HepG2 (cell line): ENCODE measurements around the gene UNC119B. TPM values are rescaled to one million over a fixed set of nuclear protein-coding genes. Genes with fewer than 3 reads are reported as not detected.

Experiments used
- ATAC-seq: fragments of 200-7000 bp; cut with Tn5 transposase; 3 replicates; pipeline ENCODE4 v1.9.1; 2020; ENCODE audit warnings: mild to moderate bottlenecking, moderate library complexity
- BruUV-seq: library from RNA; stranded (reverse); fragments of 400-500 nt; replicated peaks from 2 replicates; lab custom pipeline; 2021; lab: Mats Ljungman, UMichigan
- CTCF ChIA-PET: fragments of 300-600 bp; formaldehyde crosslinking; extraction: SDS; loops from one replicate; lab custom pipeline; 2021; ENCODE audit warnings: low total read pairs, inconsistent platforms, low intra/inter-chr PET ratio; lab: Yijun Ruan, JAX
- POLR2A ChIA-PET: fragments of 350-600 bp; sonication (Branson Sonifier 250); formaldehyde crosslinking; loops from one replicate; lab custom pipeline; 2020; ENCODE audit warnings: antibody characterized with exemption, inconsistent platforms; lab: Yijun Ruan, JAX
- DNase-seq: peaks from one replicate; pipeline ENCODE4 v3.0.0-alpha.2; 2015; ENCODE audit warnings: low spot score
- FAIRE-seq: peaks from 3 replicates; lab custom pipeline; 2011; peaks lifted over from hg19 to GRCh38; lab: Jason Lieb, UNC
- H2AFZ ChIP-seq: one replicate; pipeline ENCODE4 v1.6.1; 2011; ENCODE audit warnings: low read length, inconsistent platforms
- H3K27ac ChIP-seq: fragments of 300-600 bp; 3 replicates; pipeline ENCODE4 v1.8.0; 2011; ENCODE audit warnings: mixed run types, mild to moderate bottlenecking, mixed read lengths, low read length, inconsistent platforms; ENCODE audit not compliant: insufficient read depth; ENCODE audit errors: extremely low read length
- H3K27me3 ChIP-seq, 2 experiments: fragments of 200-600 bp in 1 of 2; 2 replicates in 1 of 2; 3 replicates in 1 of 2; pipeline versions ENCODE4 v1.6.0 to v1.8.0; 2011; ENCODE audit warnings: low read length in 2 of 2, mild to moderate bottlenecking in 2 of 2, moderate library complexity in 2 of 2, inconsistent platforms in 1 of 2; ENCODE audit not compliant: insufficient read depth in 2 of 2, control insufficient read depth in 1 of 2
- H3K36me3 ChIP-seq, 2 experiments: fragments of 200-600 bp in 1 of 2; replicated peaks in 1 of 2; 2 replicates in 1 of 2; 3 replicates in 1 of 2; pipeline versions ENCODE4 v1.5.1 to v1.8.0; 2011; ENCODE audit warnings: low read length in 2 of 2, inconsistent platforms in 1 of 2; ENCODE audit not compliant: insufficient read depth in 2 of 2, control insufficient read depth in 1 of 2
- H3K4me1 ChIP-seq: 2 replicates; pipeline ENCODE4 v1.5.1; 2012; ENCODE audit warnings: low read length, inconsistent platforms; ENCODE audit not compliant: insufficient read depth
- H3K4me2 ChIP-seq: 2 replicates; pipeline ENCODE4 v1.6.0; 2011; ENCODE audit warnings: low read depth, low read length, inconsistent platforms
- H3K4me3 ChIP-seq, 3 experiments: fragments of 200-600 bp in 1 of 3; sonication (generic), shearing (Covaris generic) in 1 of 3; replicated peaks in 1 of 3; 2 replicates each; pipeline ENCODE4 v1.5.1; 2011 to 2016; ENCODE audit warnings: low read length in 3 of 3, inconsistent platforms in 2 of 3, low read depth in 2 of 3, mild to moderate bottlenecking in 2 of 3, control low read depth in 1 of 3, mixed read lengths in 1 of 3; ENCODE audit not compliant: insufficient read depth in 1 of 3
- H3K79me2 ChIP-seq: one replicate; pipeline ENCODE4 v1.6.1; 2011; ENCODE audit warnings: low read length, inconsistent platforms; ENCODE audit not compliant: insufficient read depth
- H3K9ac ChIP-seq: 2 replicates; pipeline ENCODE4 v1.6.0; 2011; ENCODE audit warnings: mild to moderate bottlenecking, low read depth, low read length, inconsistent platforms; ENCODE audit not compliant: insufficient read depth
- H3K9me3 ChIP-seq: 2 replicates; pipeline ENCODE4 v1.5.1; 2012; ENCODE audit warnings: mild to moderate bottlenecking, low read length
- H4K20me1 ChIP-seq: 2 replicates; pipeline ENCODE4 v1.6.0; 2011; ENCODE audit warnings: inconsistent platforms, mild to moderate bottlenecking, low read length, moderate library complexity; ENCODE audit not compliant: insufficient read depth
- ARHGAP35 ChIP-seq: sonication (generic); formaldehyde crosslinking; IDR thresholded peaks from 2 replicates; pipeline ENCODE4 v1.9.0; 2022; ENCODE audit warnings: mild to moderate bottlenecking, inconsistent platforms, moderate library complexity, missing genetic modification reagents, borderline replicate concordance
- CCDC6 ChIP-seq: sonication (generic); formaldehyde crosslinking; IDR thresholded peaks from 2 replicates; pipeline ENCODE4 v1.8.1; 2022; ENCODE audit warnings: mild to moderate bottlenecking, missing genetic modification reagents, moderate library complexity
- FOSL2 ChIP-seq: sonication (generic); formaldehyde crosslinking; IDR thresholded peaks from 2 replicates; pipeline ENCODE4 v1.4.0; 2020; ENCODE audit warnings: missing genetic modification reagents
- JARID2 ChIP-seq: sonication (generic); formaldehyde crosslinking; IDR thresholded peaks from 2 replicates; pipeline ENCODE4 v1.8.1; 2023; ENCODE audit warnings: missing genetic modification reagents, inconsistent platforms; ENCODE audit not compliant: insufficient replicate concordance
- KLF15 ChIP-seq: sonication (generic); formaldehyde crosslinking; IDR thresholded peaks from 2 replicates; pipeline ENCODE4 v1.8.1; 2023; ENCODE audit warnings: borderline replicate concordance, mild to moderate bottlenecking, inconsistent platforms, missing genetic modification reagents, mixed read lengths
- NFAT5 ChIP-seq: sonication (generic); formaldehyde crosslinking; IDR thresholded peaks from 2 replicates; pipeline ENCODE4 v1.4.0; 2020; ENCODE audit warnings: missing genetic modification reagents
- NR3C1 ChIP-seq: sonication (generic); formaldehyde crosslinking; IDR thresholded peaks from 2 replicates; pipeline ENCODE4 v1.4.0; 2020; ENCODE audit warnings: missing genetic modification reagents
- RORA ChIP-seq: sonication (generic); formaldehyde crosslinking; IDR thresholded peaks from 2 replicates; pipeline ENCODE4 v1.5.0; 2020; ENCODE audit warnings: mild to moderate bottlenecking, missing genetic modification reagents, moderate library complexity
- SIN3A ChIP-seq: IDR thresholded peaks from 2 replicates; pipeline ENCODE4 v1.6.1; 2011; ENCODE audit warnings: low read depth, mild to moderate bottlenecking, control low read depth, low read length, borderline replicate concordance
- WIZ ChIP-seq: sonication (generic); formaldehyde crosslinking; IDR thresholded peaks from 2 replicates; pipeline ENCODE4 v1.5.1; 2020; ENCODE audit warnings: mild to moderate bottlenecking, missing genetic modification reagents
- ZBTB43 ChIP-seq: sonication (generic); formaldehyde crosslinking; conservative IDR thresholded peaks from 2 replicates; pipeline ENCODE4 v1.4.0; 2020; ENCODE audit warnings: missing genetic modification reagents
- ZGPAT ChIP-seq: IDR thresholded peaks from 2 replicates; pipeline ENCODE4 v1.6.1; 2016; ENCODE audit warnings: mild to moderate bottlenecking
- ZNF614 ChIP-seq: IDR thresholded peaks from 2 replicates; pipeline ENCODE4 v1.6.1; 2018; ENCODE audit warnings: missing biosample characterization, missing genetic modification reagents, inconsistent platforms, borderline replicate concordance
- ZNF784 ChIP-seq: sonication (generic); formaldehyde crosslinking; IDR thresholded peaks from 2 replicates; pipeline ENCODE4 v1.5.1; 2020; ENCODE audit warnings: missing genetic modification reagents, mild to moderate bottlenecking, borderline replicate concordance
- ZNF883 ChIP-seq: sonication (generic); formaldehyde crosslinking; IDR thresholded peaks from 2 replicates; pipeline ENCODE4 v1.5.1; 2020; ENCODE audit warnings: mild to moderate bottlenecking, missing genetic modification reagents; ENCODE audit errors: not compliant biosample characterization
- WGBS: methylation state at CpG from one replicate; pipeline ENCODE4 v1.1.6; 2017; ENCODE audit warnings: low lambda C conversion rate; 5-methylcytosine and 5-hydroxymethylcytosine counted together
- in situ Hi-C: cut with HindIII; loops from 2 replicates; pipeline ENCODE4 v1.10.0; 2017; ENCODE audit warnings: low pct_unique_long_range_greater_than_20kb; ENCODE audit not compliant: extremely low pct_ligation_motif_present
- intact Hi-C: fragments of 100-400 bp; cut with micrococcal nuclease; formaldehyde crosslinking; loops from one replicate; pipeline ENCODE4 v1.10.0; 2022; ENCODE audit not compliant: unreplicated experiment
- polyA plus RNA-seq, 8 experiments: library from polyadenylated mRNA; depleted of rRNA in 3 of 8; stranded (reverse) in 7 of 8; unstranded in 1 of 8; fragments of >200 nt; fragmentation: Illumina TruSeq in 4 of 8; extraction: Trizol in 4 of 8; gene quantifications; 2 replicates each; pipeline versions ENCODE4 v1.2.1 to v1.2.3, GENCODE V29; 2011 to 2016; ENCODE audit warnings: low read depth in 4 of 8, missing spikeins in 1 of 8, mixed read lengths in 1 of 8; ENCODE audit not compliant: insufficient read depth in 1 of 8
- total RNA-seq, 5 experiments: library from RNA; depleted of rRNA; stranded (reverse); fragments of >200 nt; fragmentation: Illumina TruSeq; extraction: Trizol; gene quantifications; 2 replicates each; pipeline ENCODE4 v1.2.3, GENCODE V29; 2016; ENCODE audit warnings: low read depth in 1 of 5

The UNC119B gene
- total and polyA plus RNA-seq, 2 of the 13 experiments (the other 11 are each of a cell fraction or from before 2014, with no cell fraction given) = 19.6 to 19.7 TPM

- TF ChIP-seq ZGPAT (no peak), NFAT5 (no peak), FOSL2 (peak; percentile 52), ZNF614 (CRISPR knock-in tag) (no peak), JARID2 (CRISPR knock-in tag) (no peak), ZNF883 (no peak)
- TF ChIP-seq, all 625 proteins: peak for 4
Observed at GRCh38 chr12:120684523-120684932, 25.7 kb upstream of the UNC119B start (continued).

- POLR2A ChIA-PET = no interaction called here
- no TSS peak for BruUV-seq
- DNase-seq = no peak
- Histone ChIP-seq H3K36me3 (no peaks in the 10 kb centered on the region), H3K27ac (no peak overlapping the region), H2AFZ (no peak overlapping the region), H3K9ac (peak overlapping the region; percentile 85; the same call in 1 of the 2 replicates), H3K4me3 (peak overlapping the region in 2 of 3 experiments; percentile 77 to 91; a peak in 3 of 6 replicates), H3K27me3 (no peaks in the 10 kb centered on the region), H3K79me2 (peaks cover 35% of the 10 kb centered on the region), H4K20me1 (peaks cover 18% of the 10 kb centered on the region), H3K9me3 (no peaks in the 10 kb centered on the region), H3K4me2 (peak overlapping the region; percentile 98), H3K4me1 (peaks cover 37% of the 10 kb centered on the region)
- no peak for ATAC-seq
- no peak for FAIRE-seq
- 39% methylated on average over 3 of the region's 3 CpGs for WGBS
- in situ Hi-C loops (no loop called here), intact Hi-C loops (loop anchor here (5.0 kb wide), 2 partner anchors 38 to 1392 kb away; partner anchors contain the start of gene MLXIP)
- CTCF ChIA-PET = no interaction called here
- TF ChIP-seq NR3C1 (CRISPR knock-in tag) (no peak), ZNF784 (no peak), SIN3A (no peak), ZBTB43 (CRISPR knock-in tag) (no peak), WIZ (CRISPR knock-in tag) (no peak), ARHGAP35 (no peak), RORA (CRISPR knock-in tag) (no peak), KLF15 (CRISPR knock-in tag) (no peak), CCDC6 (CRISPR knock-in tag) (no peak)
Observed at GRCh38 chr12:120685522-120685921, 24.7 kb upstream of the UNC119B start.
